Measurements from ENCODE around the gene PDCD4.

- TF ChIP-seq POLR2A (IDR thresholded peaks at IDR 0.05; ENCODE audit: low read depth, low read length): no peak
- no peak for TF ChIP-seq FOS (IDR thresholded peaks at IDR 0.05; ENCODE audit: low read depth, low read length)
- TF ChIP-seq CTCF (conservative IDR thresholded peaks at IDR 0.05; ENCODE audit: low read depth, low read length): no peak
- no peak for TF ChIP-seq RAD21 (IDR thresholded peaks at IDR 0.05; ENCODE audit: low read length)
- TF ChIP-seq RFX5 (IDR thresholded peaks at IDR 0.05; ENCODE audit: low read depth, low read length): no peak
Measured at GRCh38 chr10:110851020-110851612, 20.6 kb upstream of the PDCD4 start.

All from IMR-90 (cell line).